GM23338 (cell line): ENCODE results near the gene EFS. TPM values are rescaled to one million over a fixed set of nuclear protein-coding genes. Genes with fewer than 3 reads are reported as not detected.

Experiments
- ATAC-seq: fragments of 200-7000 bp; cut with Tn5 transposase; 3 replicates; pipeline ENCODE4 v1.9.1; 2020
- DNase-seq: peaks from one replicate; pipeline ENCODE4 v3.0.0-alpha.2; 2015; ENCODE audit warnings: low spot score
- H2AFZ ChIP-seq: fragments of 200-600 bp; sonication (generic); 2 replicates; pipeline ENCODE4 v1.8.0; 2016; ENCODE audit warnings: antibody characterized with exemption, mild to moderate bottlenecking, moderate library complexity
- H3F3A ChIP-seq: fragments of 200-600 bp; sonication (generic); replicated peaks from 2 replicates; pipeline ENCODE4 v1.8.0; 2017; ENCODE audit warnings: antibody characterized with exemption, mixed run types, low read depth
- H3K27ac ChIP-seq: fragments of 200-600 bp; sonication (generic); 2 replicates; pipeline ENCODE4 v1.6.1; 2016; ENCODE audit warnings: low read depth
- H3K27me3 ChIP-seq: fragments of 200-600 bp; sonication (generic); 2 replicates; pipeline ENCODE4 v1.8.0; 2016; ENCODE audit warnings: mild to moderate bottlenecking, mixed run types, moderate library complexity; ENCODE audit not compliant: insufficient read depth
- H3K36me3 ChIP-seq: fragments of 200-600 bp; sonication (generic); 2 replicates; pipeline ENCODE4 v1.8.0; 2016; ENCODE audit warnings: mild to moderate bottlenecking; ENCODE audit not compliant: insufficient read depth
- H3K4me1 ChIP-seq: fragments of 200-600 bp; sonication (generic); 2 replicates; pipeline ENCODE4 v1.8.0; 2016; ENCODE audit warnings: mild to moderate bottlenecking, moderate library complexity; ENCODE audit not compliant: insufficient read depth
- H3K4me2 ChIP-seq: fragments of 200-600 bp; sonication (generic); 2 replicates; pipeline ENCODE4 v1.7.1; 2017; ENCODE audit warnings: mixed run types
- H3K4me3 ChIP-seq: fragments of 200-600 bp; sonication (generic); 2 replicates; pipeline ENCODE4 v1.6.1; 2016; ENCODE audit warnings: mixed run types
- H3K79me2 ChIP-seq: fragments of 200-600 bp; sonication (generic); replicated peaks from 2 replicates; pipeline ENCODE4 v1.8.0; 2017; ENCODE audit warnings: mild to moderate bottlenecking; ENCODE audit not compliant: insufficient read depth
- H3K9me2 ChIP-seq: fragments of 200-600 bp; sonication (generic); 2 replicates; pipeline ENCODE4 v1.8.0; 2017; ENCODE audit not compliant: insufficient read depth
- H4K20me1 ChIP-seq: fragments of 200-600 bp; sonication (generic); replicated peaks from 2 replicates; pipeline ENCODE4 v1.8.0; 2017; ENCODE audit warnings: mild to moderate bottlenecking; ENCODE audit not compliant: insufficient read depth
- H3K27ac Mint-ChIP-seq: 2 replicates; pipeline ENCODE4 v1.8.0; 2020; ENCODE audit warnings: inconsistent platforms, mild to moderate bottlenecking, moderate library complexity, mixed read lengths
- H3K27me3 Mint-ChIP-seq: 3 replicates; pipeline ENCODE4 v1.8.0; 2022; ENCODE audit warnings: low read depth, mild to moderate bottlenecking, moderate library complexity, mixed read lengths, inconsistent platforms; ENCODE audit not compliant: insufficient read depth, poor library complexity
- H3K36me3 Mint-ChIP-seq: 3 replicates; pipeline ENCODE4 v1.8.0; 2021; ENCODE audit warnings: low read depth, mild to moderate bottlenecking, inconsistent platforms, moderate library complexity, mixed read lengths
- H3K4me1 Mint-ChIP-seq: 3 replicates; pipeline ENCODE4 v1.8.0; 2020; ENCODE audit warnings: mild to moderate bottlenecking, inconsistent platforms, mixed read lengths
- H3K4me3 Mint-ChIP-seq: 3 replicates; pipeline ENCODE4 v1.8.0; 2021; ENCODE audit warnings: moderate library complexity, mild to moderate bottlenecking, inconsistent platforms, mixed read lengths
- H3K9me3 Mint-ChIP-seq: 3 replicates; pipeline ENCODE4 v1.8.0; 2020; ENCODE audit warnings: moderate library complexity, mild to moderate bottlenecking, inconsistent platforms, mixed read lengths
- EZH2 ChIP-seq: fragments of 200-600 bp; sonication (generic); IDR thresholded peaks from one replicate; pipeline ENCODE4 v1.8.0; 2017; ENCODE audit warnings: antibody characterized with exemption, mild to moderate bottlenecking, low read depth; ENCODE audit not compliant: unreplicated experiment
- EZH2phosphoT487 ChIP-seq: fragments of 200-600 bp; sonication (generic); IDR thresholded peaks from one replicate; pipeline ENCODE4 v1.8.1; 2018; ENCODE audit warnings: antibody characterized with exemption; ENCODE audit not compliant: unreplicated experiment
- NANOG ChIP-seq: IDR thresholded peaks from 2 replicates; pipeline ENCODE4 v1.6.1; 2016; ENCODE audit warnings: antibody characterized with exemption, borderline replicate concordance
- POLR2AphosphoS5 ChIP-seq: IDR thresholded peaks from 2 replicates; pipeline ENCODE4 v1.6.1; 2016; ENCODE audit warnings: antibody characterized with exemption, low read depth
- STAT1 ChIP-seq: IDR thresholded peaks from one replicate; pipeline ENCODE4 v1.6.1; 2016; ENCODE audit warnings: antibody characterized with exemption; ENCODE audit not compliant: unreplicated experiment
- ZNF331 ChIP-seq: fragments of 250-450 bp; sonication (Bioruptor Pico); IDR thresholded peaks from 2 replicates; pipeline ENCODE4 v1.5.0; 2020; ENCODE audit warnings: low read depth, mild to moderate bottlenecking, moderate library complexity
- polyA plus RNA-seq: library from polyadenylated mRNA; unstranded; fragments of >200 nt; fragmentation: Nextera tagmentation; extraction: Ambion mirVana; gene quantifications from 2 replicates; pipeline ENCODE4 v1.2.1, GENCODE V29; 2016
- total RNA-seq: library from RNA; depleted of rRNA; stranded (reverse); fragments of >200 nt; shearing (Covaris generic); gene quantifications from 2 replicates; pipeline ENCODE4 v1.2.3, GENCODE V29; 2014
- TF ChIP-seq, protein P1 (sequence below): fragments of 250-450 bp; sonication (Bioruptor Pico); IDR thresholded peaks from 2 replicates; pipeline ENCODE4 v1.5.0; 2020; ENCODE audit warnings: mild to moderate bottlenecking, moderate library complexity
- TF ChIP-seq, protein P2 (sequence below): IDR thresholded peaks from 2 replicates; pipeline ENCODE4 v1.6.1; 2016; ENCODE audit warnings: antibody characterized with exemption

EFS gene
- total and polyA plus RNA-seq, 2 experiments from 2014 or later, result 5.1 to 18.9 TPM

DNA sequence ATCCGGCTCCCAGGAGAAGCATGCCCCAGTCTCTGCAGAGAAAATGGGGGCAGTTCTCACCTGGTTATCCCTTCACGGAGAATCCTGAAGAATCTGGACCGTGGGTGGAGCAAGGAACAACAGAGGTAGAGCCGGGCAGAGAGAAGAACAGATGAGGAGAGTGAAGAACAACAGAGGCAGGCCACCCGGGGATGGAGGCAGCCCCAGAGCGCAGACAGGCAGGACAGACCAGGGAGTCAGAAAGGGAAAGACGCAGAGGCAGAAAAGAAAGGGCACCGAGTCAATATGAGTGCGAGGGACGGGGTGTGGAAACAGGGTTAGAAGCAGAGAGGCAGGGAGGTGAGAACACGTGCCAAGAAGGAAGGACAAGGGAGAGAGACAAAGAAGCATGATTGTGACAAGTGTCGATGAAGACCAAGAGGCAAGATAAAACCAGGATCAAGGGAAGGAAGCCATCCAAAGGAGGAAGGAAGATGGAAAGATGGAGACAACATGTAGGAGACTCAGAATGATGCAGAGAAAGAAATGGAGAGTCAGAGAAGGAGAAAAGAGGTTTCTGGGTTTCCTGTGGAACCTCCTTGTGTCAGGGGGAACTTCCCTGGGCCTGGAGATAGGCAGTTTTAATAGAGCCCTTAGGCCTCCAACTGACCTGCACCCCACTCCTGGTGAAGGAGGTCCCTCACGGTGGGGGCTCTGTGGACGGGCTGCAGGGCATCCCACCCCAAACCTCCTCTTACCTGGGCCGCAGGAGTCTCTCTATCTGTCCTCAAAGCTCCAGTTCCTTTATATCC, 42.7 kb upstream of the EFS start, which contains the start of gene MYH6:
TSS of gene MYH6 (minus strand) at position 758 of the 791 bp plus-strand sequence. CDS start 1,050 bp downstream, outside the sequence.
- H3K36me3 ChIP-seq, result no peaks in the 10 kb centered on the region

More for the DNA sequence above, 42.7 kb upstream of the EFS start, which contains the start of gene MYH6:
- no peak within 1 kb of the TSS for H3K4me2 ChIP-seq
- H3K4me1 ChIP-seq, result no peaks in the 10 kb centered on the region
- no peak within 1 kb of the TSS for H3K27ac Mint-ChIP-seq
- no peaks in the 10 kb centered on the region for H4K20me1 ChIP-seq
- H3F3A ChIP-seq, result no peaks in the 10 kb centered on the region
- no peak within 1 kb of the TSS for H3K27ac ChIP-seq
- no peaks in the 10 kb centered on the region for H3K79me2 ChIP-seq
- H3K27me3 Mint-ChIP-seq, result peaks cover 24% of the 10 kb centered on the region
- H3K9me2 ChIP-seq, result no peaks in the 10 kb centered on the region
- no peak for TF ChIP-seq EZH2
- TF ChIP-seq POLR2AphosphoS5, result no peak
- TF ChIP-seq, protein P1, sequence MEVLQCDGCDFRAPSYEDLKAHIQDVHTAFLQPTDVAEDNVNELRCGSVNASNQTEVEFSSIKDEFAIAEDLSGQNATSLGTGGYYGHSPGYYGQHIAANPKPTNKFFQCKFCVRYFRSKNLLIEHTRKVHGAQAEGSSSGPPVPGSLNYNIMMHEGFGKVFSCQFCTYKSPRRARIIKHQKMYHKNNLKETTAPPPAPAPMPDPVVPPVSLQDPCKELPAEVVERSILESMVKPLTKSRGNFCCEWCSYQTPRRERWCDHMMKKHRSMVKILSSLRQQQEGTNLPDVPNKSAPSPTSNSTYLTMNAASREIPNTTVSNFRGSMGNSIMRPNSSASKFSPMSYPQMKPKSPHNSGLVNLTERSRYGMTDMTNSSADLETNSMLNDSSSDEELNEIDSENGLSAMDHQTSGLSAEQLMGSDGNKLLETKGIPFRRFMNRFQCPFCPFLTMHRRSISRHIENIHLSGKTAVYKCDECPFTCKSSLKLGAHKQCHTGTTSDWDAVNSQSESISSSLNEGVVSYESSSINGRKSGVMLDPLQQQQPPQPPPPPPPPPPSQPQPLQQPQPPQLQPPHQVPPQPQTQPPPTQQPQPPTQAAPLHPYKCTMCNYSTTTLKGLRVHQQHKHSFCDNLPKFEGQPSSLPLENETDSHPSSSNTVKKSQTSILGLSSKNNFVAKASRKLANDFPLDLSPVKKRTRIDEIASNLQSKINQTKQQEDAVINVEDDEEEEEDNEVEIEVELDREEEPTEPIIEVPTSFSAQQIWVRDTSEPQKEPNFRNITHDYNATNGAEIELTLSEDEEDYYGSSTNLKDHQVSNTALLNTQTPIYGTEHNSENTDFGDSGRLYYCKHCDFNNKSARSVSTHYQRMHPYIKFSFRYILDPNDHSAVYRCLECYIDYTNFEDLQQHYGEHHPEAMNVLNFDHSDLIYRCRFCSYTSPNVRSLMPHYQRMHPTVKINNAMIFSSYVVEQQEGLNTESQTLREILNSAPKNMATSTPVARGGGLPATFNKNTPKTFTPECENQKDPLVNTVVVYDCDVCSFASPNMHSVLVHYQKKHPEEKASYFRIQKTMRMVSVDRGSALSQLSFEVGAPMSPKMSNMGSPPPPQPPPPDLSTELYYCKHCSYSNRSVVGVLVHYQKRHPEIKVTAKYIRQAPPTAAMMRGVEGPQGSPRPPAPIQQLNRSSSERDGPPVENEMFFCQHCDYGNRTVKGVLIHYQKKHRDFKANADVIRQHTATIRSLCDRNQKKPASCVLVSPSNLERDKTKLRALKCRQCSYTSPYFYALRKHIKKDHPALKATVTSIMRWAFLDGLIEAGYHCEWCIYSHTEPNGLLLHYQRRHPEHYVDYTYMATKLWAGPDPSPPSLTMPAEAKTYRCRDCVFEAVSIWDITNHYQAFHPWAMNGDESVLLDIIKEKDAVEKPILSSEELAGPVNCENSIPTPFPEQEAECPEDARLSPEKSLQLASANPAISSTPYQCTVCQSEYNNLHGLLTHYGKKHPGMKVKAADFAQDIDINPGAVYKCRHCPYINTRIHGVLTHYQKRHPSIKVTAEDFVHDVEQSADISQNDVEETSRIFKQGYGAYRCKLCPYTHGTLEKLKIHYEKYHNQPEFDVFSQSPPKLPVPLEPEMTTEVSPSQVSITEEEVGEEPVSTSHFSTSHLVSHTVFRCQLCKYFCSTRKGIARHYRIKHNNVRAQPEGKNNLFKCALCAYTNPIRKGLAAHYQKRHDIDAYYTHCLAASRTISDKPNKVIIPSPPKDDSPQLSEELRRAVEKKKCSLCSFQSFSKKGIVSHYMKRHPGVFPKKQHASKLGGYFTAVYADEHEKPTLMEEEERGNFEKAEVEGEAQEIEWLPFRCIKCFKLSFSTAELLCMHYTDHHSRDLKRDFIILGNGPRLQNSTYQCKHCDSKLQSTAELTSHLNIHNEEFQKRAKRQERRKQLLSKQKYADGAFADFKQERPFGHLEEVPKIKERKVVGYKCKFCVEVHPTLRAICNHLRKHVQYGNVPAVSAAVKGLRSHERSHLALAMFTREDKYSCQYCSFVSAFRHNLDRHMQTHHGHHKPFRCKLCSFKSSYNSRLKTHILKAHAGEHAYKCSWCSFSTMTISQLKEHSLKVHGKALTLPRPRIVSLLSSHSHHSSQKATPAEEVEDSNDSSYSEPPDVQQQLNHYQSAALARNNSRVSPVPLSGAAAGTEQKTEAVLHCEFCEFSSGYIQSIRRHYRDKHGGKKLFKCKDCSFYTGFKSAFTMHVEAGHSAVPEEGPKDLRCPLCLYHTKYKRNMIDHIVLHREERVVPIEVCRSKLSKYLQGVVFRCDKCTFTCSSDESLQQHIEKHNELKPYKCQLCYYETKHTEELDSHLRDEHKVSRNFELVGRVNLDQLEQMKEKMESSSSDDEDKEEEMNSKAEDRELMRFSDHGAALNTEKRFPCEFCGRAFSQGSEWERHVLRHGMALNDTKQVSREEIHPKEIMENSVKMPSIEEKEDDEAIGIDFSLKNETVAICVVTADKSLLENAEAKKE (CRISPR knock-in tag), result no peak
- TF ChIP-seq NANOG, result no peak
- TF ChIP-seq, protein P2, sequence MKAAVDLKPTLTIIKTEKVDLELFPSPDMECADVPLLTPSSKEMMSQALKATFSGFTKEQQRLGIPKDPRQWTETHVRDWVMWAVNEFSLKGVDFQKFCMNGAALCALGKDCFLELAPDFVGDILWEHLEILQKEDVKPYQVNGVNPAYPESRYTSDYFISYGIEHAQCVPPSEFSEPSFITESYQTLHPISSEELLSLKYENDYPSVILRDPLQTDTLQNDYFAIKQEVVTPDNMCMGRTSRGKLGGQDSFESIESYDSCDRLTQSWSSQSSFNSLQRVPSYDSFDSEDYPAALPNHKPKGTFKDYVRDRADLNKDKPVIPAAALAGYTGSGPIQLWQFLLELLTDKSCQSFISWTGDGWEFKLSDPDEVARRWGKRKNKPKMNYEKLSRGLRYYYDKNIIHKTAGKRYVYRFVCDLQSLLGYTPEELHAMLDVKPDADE, result no peak
- TF ChIP-seq ZNF331 (CRISPR knock-in tag), result no peak
- no peak for TF ChIP-seq STAT1
- no peak for TF ChIP-seq EZH2phosphoT487
- no peak within 1 kb of the TSS for H2AFZ ChIP-seq
- H3K4me3 ChIP-seq, result no peak within 1 kb of the TSS
- ATAC-seq (no peak), DNase-seq (no peak)
- no peaks in the 10 kb centered on the region; the same call in 2 of the 3 replicates for H3K9me3 Mint-ChIP-seq
- no peaks in the 10 kb centered on the region for H3K27me3 ChIP-seq
- H3K36me3 Mint-ChIP-seq, result no peaks in the 10 kb centered on the region; the same call in 2 of the 3 replicates
- H3K4me3 Mint-ChIP-seq, result no peak within 1 kb of the TSS
- H3K4me1 Mint-ChIP-seq, result peaks cover 6% of the 10 kb centered on the region; the same call in 2 of the 3 replicates
